OCI-LY3 (cell line): ENCODE measurements around the gene GOSR2.

Experiments used
- EZH2phosphoT487 ChIP-seq: fragments of 200-600 bp; shearing (Covaris generic); IDR thresholded peaks from 2 replicates; pipeline ENCODE4 v1.6.1; 2018; ENCODE audit warnings: antibody characterized with exemption, mixed run types, low read depth
- TF ChIP-seq, protein P1 (sequence below): fragments of 200-600, 300-600 bp; sonication (generic); IDR thresholded peaks from 2 replicates; pipeline ENCODE4 v1.5.1; 2014; ENCODE audit warnings: antibody characterized with exemption, low read length, low read depth

DNA sequence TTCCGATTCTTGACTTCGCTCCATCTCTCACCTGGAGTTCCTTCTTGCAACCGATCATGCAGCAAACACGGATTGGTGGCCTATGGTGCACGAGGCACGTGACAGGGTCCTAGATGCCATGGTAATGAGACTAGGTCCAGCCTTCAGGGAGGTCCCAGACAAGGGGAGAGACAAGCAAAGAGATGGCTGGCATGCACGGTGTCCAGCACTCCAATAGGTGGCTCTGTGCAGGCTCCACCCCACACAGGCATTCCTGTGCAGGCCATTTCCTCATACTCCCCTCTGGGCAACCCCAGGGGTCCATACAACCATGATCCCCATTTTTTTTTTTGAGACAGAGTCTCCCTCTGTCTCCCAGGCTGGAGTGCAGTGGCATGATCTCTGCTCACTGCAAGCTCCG is 40.3 kb upstream of the GOSR2 start:
- TF ChIP-seq, protein P1, sequence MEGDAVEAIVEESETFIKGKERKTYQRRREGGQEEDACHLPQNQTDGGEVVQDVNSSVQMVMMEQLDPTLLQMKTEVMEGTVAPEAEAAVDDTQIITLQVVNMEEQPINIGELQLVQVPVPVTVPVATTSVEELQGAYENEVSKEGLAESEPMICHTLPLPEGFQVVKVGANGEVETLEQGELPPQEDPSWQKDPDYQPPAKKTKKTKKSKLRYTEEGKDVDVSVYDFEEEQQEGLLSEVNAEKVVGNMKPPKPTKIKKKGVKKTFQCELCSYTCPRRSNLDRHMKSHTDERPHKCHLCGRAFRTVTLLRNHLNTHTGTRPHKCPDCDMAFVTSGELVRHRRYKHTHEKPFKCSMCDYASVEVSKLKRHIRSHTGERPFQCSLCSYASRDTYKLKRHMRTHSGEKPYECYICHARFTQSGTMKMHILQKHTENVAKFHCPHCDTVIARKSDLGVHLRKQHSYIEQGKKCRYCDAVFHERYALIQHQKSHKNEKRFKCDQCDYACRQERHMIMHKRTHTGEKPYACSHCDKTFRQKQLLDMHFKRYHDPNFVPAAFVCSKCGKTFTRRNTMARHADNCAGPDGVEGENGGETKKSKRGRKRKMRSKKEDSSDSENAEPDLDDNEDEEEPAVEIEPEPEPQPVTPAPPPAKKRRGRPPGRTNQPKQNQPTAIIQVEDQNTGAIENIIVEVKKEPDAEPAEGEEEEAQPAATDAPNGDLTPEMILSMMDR = no peak
- TF ChIP-seq EZH2phosphoT487 = no peak
